HG02642 (cell line): ENCODE results near the gene FAM241A.
A peak's percentile ranks its signal among the peaks of the same experiment; 100 is the strongest.
"Not testable (repeated sequence)": the region's sequence is repeated elsewhere in the genome, so short reads cannot be mapped to it uniquely, and the experiment has no call there.

Experiments
- ATAC-seq: cut with Tn5 transposase; IDR thresholded peaks from one replicate; pipeline ENCODE4 v1.9.1; 2021; ENCODE audit warnings: mild to moderate bottlenecking; ENCODE audit not compliant: unreplicated experiment, poor library complexity

FAM241A gene

GRCh38 chr4:112145326-112145789 lies at the start of gene FAM241A:
Gene FAM241A (plus strand): TSS chr4:112145454. CDS start chr4:112145581, 127 bp downstream.
- ATAC-seq, result peak; percentile 95

DNA sequence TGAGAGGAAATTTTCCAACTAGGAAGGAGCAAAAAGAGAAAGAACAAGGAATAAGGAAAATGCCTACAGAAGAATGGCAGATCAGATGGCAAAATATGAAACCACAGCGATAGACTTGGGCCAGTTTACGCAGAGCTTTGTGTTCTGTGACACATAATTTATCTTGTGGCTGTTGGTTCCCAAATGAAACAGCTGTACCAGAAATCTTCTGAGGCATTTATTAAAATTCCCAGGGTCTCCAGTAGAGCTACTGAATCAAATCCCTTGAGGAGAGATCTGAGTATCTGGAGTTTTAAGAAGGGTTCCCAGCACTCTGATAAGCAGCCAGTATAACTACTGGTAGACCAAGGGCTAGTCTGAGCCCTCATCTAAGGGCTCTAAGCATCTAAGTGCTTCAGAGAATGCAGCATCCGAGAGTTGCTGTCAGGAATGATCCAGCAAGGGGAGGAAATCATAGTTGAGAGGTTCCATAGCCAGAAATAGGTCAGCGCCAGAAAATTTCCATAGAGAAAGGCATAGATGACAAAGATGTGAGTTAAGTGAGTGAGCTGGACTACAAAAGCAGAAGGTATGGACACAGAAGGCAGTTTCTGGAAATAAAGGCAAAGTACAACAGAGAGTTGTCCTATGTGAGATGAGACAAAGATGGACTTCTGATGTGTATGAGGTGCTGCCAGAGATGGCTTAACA lies 46.3 kb upstream of the FAM241A start:
- no peak for ATAC-seq

GRCh38 chr4:112099701-112100297 lies 45.5 kb upstream of the FAM241A start:
- peak; percentile 65 for ATAC-seq

DNA sequence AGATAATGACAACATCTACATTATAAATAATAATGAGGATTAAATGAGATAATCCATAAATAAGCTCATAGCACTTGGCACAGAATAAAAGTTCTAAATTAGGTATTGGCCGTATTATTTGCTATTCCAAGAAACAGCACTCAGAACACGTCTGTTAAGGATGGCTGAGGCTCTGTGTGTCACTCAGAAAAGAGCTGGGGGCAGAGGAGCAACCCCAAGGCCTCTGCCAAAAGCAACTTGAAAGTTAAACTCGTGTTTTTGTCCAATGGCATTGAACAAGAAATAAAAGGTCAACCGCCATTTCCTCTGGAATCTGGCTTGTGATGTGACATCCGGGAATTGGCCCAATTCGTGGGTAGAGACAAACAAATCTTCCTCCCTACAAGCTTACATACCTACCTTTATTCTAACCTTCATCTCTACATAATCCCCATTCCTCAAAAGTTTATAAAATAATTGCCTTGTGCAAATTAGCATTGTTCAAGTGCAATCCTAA lies 42.3 kb upstream of the FAM241A start:
- ATAC-seq, result no peak

- ATAC-seq, result no peak
Measured at GRCh38 chr4:112105201-112105969, 39.9 kb upstream of the FAM241A start.

GRCh38 chr4:112109360-112110058 lies 35.7 kb upstream of the FAM241A start:
- ATAC-seq, result peak; percentile 77

GRCh38 chr4:112110059-112110425 lies 35.2 kb upstream of the FAM241A start:
- peak; percentile 16 for ATAC-seq

- no peak for ATAC-seq
Measured at GRCh38 chr4:112111306-112111705, 33.9 kb upstream of the FAM241A start.

- ATAC-seq, result not testable (repeated sequence)
Measured at GRCh38 chr4:112112095-112112494, 33.2 kb upstream of the FAM241A start.

DNA sequence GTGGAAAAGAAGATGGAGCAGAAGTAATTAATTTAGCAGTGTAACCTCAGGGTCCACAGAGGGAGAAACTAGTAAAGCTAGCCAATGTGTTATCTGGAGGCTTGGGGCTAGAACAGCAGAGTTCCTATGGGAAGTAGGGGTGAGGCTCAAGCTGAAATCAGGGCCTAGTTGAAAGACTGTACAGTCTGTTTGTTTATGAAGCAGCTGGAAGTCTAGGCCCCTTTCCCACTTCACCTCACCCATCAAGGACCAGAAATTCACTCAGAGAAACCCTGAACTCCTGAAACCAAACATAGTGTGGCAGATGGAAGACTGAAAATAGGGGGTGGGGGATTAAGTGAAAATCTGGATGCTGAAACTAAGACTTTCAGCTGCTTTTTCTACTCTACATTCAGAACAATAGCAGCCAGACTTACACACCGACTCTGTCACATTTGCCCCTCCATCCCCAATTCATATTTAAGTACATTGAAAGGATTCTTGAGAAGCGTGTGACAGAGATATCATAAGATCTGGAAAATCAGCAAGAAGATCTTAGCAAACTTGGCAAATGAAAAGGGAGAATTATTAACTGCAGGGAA lies 32.6 kb upstream of the FAM241A start:
- ATAC-seq, result no peak

DNA sequence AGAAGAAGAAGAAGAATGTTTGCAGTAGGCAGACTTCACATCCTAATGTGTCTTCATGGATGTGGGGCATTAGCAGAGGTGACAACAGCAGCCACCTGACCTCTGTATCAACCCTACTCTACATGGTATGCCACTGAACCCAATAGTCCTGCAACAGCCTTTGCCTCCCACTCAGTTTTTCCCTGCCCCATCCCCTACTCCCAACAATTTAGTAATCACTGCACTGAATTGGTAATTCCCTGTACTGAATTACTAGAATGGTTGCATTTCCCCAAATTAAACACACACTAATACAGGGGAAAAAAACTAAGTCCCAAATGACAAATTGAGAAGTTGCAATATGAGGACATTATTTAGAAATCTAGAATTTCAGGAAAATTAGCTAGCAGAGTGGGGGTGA lies 31.4 kb upstream of the FAM241A start:
- no peak for ATAC-seq

DNA sequence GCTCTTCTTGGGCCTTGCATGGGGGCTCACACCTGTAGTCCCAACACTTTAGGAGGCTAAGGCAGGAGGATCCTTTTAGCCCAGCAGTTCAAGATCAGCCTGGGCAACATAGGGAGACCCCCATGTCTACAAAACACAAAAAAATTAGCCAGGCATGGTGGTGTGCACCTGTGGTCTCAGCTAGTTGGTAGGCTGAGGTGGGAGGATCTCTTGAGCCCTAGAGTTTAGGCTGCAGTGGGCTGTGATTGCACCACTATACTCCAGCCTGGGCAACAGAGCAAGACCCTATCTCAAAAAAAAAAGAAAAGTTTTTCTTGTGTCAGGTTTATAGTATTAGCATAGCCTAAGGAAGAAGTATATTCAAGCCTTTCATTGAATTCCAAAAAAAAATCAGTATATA lies 30.8 kb upstream of the FAM241A start:
- no peak for ATAC-seq

DNA sequence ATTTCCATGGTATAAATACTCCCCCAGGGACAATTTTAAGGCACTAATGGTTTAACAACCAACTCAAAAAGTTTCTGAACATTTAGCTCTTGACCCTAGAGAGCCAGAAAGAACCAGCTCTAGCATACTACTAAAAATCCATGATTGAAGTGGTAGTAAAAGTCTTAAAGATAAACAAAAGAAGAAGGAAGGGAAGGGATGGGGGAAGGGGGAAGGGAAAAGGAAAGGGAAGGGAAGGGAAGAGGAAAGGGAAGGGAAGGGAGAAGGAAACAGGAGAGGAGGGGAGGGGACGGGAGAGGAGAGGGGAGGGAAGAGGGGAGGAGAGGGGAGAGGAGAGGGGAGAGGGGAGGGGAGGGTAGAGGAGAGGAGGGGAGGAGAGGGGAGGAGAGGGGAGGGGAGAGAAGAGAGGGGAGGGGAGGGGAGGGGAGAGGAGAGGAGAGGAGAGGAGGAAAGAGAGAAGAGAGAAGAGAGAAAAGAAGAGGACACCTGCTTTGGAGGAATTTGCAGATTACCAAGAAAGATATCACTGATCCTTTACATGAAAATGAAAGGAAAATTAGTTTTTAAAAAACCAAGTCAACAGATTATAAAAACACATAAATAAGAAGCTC lies 26.4 kb upstream of the FAM241A start:
- no peak for ATAC-seq

GRCh38 chr4:112119353-112119783 lies 25.9 kb upstream of the FAM241A start:
- ATAC-seq, result peak; percentile 87

- ATAC-seq, result no peak
Measured at GRCh38 chr4:112120021-112120420, 25.2 kb upstream of the FAM241A start.

GRCh38 chr4:112125416-112125815 lies 19.8 kb upstream of the FAM241A start:
- ATAC-seq, result no peak

GRCh38 chr4:112127048-112127637 lies 18.1 kb upstream of the FAM241A start:
- ATAC-seq, result no peak

DNA sequence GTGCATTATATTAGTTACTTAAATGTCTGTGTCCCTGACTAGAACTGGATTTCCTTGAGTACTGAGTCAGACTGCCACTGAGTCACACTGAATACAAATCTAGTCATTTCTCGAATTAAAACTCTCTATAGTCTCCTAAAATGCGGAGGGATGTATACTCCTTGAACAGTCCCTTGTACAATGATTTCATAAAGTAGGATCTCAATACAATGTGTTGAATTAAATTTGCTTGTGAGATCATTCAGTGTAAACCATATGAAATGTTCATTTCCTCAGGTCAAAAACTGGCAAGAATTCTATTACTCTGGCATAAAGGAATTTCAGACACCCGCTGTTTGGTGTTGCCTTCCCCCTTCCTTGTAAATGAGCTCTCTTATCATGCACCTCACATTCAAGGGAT lies 17.5 kb upstream of the FAM241A start:
- no peak for ATAC-seq

DNA sequence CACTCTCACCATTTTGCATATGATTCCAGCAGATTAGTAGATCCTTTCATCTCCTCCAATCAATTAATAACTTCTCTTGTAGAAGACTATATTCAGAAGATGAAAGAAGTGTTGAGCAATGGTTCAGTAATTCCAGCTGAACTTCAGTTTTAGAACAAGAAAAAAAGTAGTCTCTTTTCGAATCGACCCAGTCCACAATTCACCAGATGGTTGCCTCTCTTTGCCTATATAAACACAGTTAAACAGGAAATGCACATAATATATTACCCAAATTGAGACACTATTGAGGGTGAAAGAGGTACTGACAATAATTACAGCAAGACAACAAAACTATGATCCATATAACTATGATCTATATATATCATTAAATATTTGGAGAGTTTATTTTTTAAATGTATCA lies 16.8 kb upstream of the FAM241A start:
- ATAC-seq, result no peak
